GM21367 (cell line): ENCODE data around the gene FAM20C.

Experiments used
- ATAC-seq: cut with Tn5 transposase; IDR thresholded peaks from one replicate; pipeline ENCODE4 v1.9.1; 2021; ENCODE audit not compliant: unreplicated experiment

The FAM20C gene

DNA sequence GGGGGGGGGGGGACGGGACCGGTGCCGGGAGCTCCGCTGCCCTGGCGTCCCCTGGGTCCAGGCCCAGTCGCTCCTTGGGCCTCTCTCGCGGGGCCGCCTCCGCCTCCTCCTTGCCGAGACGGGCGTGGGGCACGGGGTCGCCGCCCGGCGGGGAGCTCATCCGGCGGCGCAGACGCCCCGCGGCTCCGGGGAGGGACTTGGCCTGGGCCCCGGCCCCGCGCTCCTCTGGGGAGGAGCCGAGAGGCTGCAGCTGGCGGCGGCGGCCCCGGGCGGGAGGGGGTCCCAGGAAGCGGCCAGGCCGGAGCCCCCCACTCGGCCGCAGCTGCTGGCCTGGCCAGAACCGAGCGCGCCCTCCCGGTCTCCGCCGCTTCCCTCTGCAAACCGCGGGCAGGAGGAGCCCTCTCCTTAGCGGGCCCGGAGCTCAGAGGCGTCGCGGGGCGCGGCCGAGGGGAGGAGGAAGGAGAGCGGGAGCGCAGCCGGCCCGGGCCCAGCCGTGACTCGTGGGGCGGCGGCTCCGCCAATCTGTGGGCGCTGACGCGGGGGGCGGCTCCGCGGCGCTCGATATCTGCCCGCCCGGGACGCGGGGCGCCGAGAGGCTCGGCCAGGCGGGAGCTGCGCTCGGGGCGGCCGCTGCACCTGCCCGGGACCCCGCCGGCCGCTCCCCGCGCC lies at the start of gene FAM20C:
FAM20C (plus strand) TSS at position 591 of the 669 bp plus-strand sequence. CDS start 629 bp downstream, outside the sequence.
- ATAC-seq, result no peak

DNA sequence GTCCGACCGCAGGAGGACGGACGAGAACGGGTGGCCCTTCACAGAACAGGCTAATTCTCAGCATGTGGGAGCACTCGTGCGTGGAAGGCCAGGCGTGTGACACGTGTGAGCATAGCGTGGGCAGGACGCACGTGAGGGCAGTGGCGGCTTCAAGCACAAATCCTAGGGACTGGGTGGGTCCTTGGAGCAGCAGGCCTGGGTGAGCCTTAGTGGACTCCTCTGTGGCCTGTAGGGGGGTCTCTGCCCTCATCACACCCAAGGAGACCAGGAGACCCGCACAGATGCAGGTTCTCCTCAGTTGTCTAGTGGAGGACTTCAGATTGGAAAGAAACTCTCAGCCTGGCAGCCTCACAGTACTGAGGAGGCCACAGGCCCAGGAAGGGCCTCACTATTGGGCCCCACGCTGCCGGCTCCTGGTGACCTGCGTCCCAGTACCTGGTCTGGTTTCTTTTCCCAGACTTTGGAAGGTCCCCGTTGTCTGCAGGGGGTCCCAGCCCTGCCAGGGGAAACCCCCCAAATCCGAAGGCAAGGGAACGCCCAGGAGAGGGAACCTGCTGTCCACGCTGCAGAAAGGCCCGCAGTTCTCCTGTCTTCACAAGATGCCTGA lies 49.1 kb upstream of the FAM20C start:
- no peak for ATAC-seq

- ATAC-seq, result no peak
Measured at GRCh38 chr7:143811-144453, 48.4 kb upstream of the FAM20C start.

GRCh38 chr7:144454-144826 lies 47.9 kb upstream of the FAM20C start:
- ATAC-seq, result no peak

GRCh38 chr7:145863-146262 lies 46.5 kb upstream of the FAM20C start:
- no peak for ATAC-seq

GRCh38 chr7:148543-148931 lies 43.8 kb upstream of the FAM20C start:
- ATAC-seq, result no peak

- ATAC-seq, result peak; percentile 91
Measured at GRCh38 chr7:148932-149790, 43.2 kb upstream of the FAM20C start.

- ATAC-seq, result peak; percentile 3
Measured at GRCh38 chr7:149791-150636, 42.4 kb upstream of the FAM20C start.

- no peak for ATAC-seq
Measured at GRCh38 chr7:150811-151221, 41.6 kb upstream of the FAM20C start.

DNA sequence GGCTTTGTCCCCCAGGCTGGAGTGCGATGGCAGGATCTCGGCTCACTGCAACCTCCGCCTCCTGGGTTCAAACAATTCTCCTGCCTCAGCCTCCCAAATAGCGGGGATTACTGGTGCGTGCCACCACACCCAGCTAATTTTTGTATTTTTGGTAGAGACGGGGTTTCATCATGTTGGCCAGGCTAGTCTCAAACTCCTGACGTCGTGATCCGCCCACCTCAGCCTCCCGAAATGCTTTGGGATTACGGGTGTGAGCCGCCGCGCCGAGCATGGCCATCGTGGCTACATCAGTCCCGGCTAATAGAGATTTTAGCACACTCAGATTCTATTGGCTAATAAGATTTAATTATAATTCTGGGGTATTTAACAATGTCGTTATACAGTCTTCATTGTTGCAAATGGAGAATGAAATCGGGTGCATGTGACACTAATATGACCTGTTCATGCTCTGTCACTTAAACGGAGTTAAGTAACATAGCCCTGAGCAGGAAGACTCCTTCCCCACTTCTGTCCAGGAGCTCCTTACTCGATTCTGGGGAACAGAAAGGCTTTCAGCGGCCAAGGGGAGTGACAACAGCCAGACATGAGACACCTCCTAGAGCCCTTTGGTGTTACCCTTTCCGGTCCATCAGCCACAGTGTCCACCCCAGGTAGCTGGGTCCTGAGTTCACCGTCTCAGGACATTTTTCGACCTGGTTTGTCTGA lies 40.9 kb upstream of the FAM20C start:
- ATAC-seq, result no peak

- ATAC-seq, result no peak
Measured at GRCh38 chr7:152702-153391, 39.5 kb upstream of the FAM20C start.

- ATAC-seq, result no peak
Measured at GRCh38 chr7:153604-154003, 38.8 kb upstream of the FAM20C start.

- ATAC-seq, result no peak
Measured at GRCh38 chr7:154096-154799, 38.1 kb upstream of the FAM20C start.

- no peak for ATAC-seq
Measured at GRCh38 chr7:155469-155900, 36.9 kb upstream of the FAM20C start.

DNA sequence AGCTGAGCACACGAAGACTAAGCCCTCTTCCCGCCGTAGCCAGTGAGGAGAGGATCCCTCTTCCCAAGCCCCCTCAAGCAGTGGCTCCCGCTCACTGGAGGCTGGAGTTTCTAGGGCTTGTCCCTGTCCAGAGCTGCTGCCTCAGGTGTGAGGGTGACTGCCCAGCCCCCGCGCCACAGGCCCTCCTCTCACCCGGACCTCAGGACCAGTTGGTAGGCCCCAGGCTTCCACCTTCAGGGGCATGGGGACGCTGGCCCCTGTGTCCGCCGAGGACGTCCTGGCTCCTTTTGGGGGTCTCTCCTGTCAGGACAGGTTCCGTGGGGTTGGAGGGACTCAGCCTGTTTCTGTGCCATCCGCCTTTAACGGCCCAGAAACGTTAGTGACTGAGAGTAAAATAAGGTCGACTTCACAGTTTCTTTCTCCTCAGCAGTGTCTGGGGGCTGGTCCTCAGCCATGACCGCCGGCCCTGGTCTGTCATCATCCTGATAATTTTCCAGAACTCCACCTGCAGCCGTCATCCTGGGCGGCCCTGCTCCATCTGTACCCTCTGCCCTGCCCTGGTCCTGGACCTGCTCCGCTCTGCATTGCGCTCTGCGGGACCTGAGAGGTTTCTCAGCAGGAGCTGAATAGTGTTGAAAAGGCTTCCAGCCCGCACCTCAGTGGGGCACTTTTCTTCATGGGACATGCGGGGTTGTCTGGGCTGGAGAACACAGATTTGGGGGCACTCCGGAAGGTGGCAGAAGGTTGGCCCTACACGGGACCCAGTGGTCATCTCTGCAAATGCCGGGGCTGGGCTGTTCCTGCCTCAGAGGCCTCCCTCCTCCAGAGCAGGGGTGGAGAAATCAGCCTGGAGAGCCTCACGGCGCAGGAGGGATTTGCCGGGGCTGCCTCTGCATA lies 36.0 kb upstream of the FAM20C start:
- ATAC-seq, result no peak

GRCh38 chr7:157008-157310 lies 35.4 kb upstream of the FAM20C start:
- no peak for ATAC-seq

GRCh38 chr7:157771-158625 lies 34.4 kb upstream of the FAM20C start:
- no peak for ATAC-seq
